Pons (tissue), 1 donor: ENCODE results near the gene MAN2A2.
A peak's percentile ranks its signal among the peaks of the same experiment; 100 is the strongest.

Experiments used
- DNase-seq: peaks from one replicate; pipeline ENCODE4 v3.0.0-alpha.2; 2016; ENCODE audit warnings: low spot score

The MAN2A2 gene

GRCh38 chr15:90902840-90903732, at the start of gene MAN2A2:
Gene MAN2A2, plus strand, starts transcription at chr15:90903302. Its CDS starts 906 bp downstream, at chr15:90904208.
- DNase-seq = peak; percentile 95

GRCh38 chr15:90855139-90855538, 48.0 kb upstream of the MAN2A2 start:
- no peak for DNase-seq

- no peak for DNase-seq
These were observed 45.8 kb upstream of the MAN2A2 start for GRCh38 chr15:90857337-90857736.

GRCh38 chr15:90857883-90858443, 45.1 kb upstream of the MAN2A2 start:
- no peak for DNase-seq

GRCh38 chr15:90859234-90860131, 43.6 kb upstream of the MAN2A2 start:
- no peak for DNase-seq

- no peak for DNase-seq
These were observed 42.7 kb upstream of the MAN2A2 start for GRCh38 chr15:90860450-90860849.

- DNase-seq = no peak
These were observed 42.0 kb upstream of the MAN2A2 start for GRCh38 chr15:90860942-90861675.

GRCh38 chr15:90862487-90862886, 40.6 kb upstream of the MAN2A2 start:
- DNase-seq = no peak

GRCh38 chr15:90862964-90863778, 39.9 kb upstream of the MAN2A2 start:
- DNase-seq = no peak

- no peak for DNase-seq
These were observed 39.1 kb upstream of the MAN2A2 start for GRCh38 chr15:90863987-90864386.

- no peak for DNase-seq
These were observed 38.6 kb upstream of the MAN2A2 start for GRCh38 chr15:90864507-90864906.

GRCh38 chr15:90865702-90866101, 37.4 kb upstream of the MAN2A2 start:
- no peak for DNase-seq

- no peak for DNase-seq
These were observed 36.9 kb upstream of the MAN2A2 start for GRCh38 chr15:90866161-90866715.

GRCh38 chr15:90866800-90867199, 36.3 kb upstream of the MAN2A2 start:
- DNase-seq = no peak

GRCh38 chr15:90868261-90868689, 34.8 kb upstream of the MAN2A2 start, which contains the start of gene FURIN:
Gene FURIN, plus strand, starts transcription at chr15:90868588. Its CDS starts 7,153 bp downstream, at chr15:90875741.
- no peak for DNase-seq

GRCh38 chr15:90869140-90869541, 34.0 kb upstream of the MAN2A2 start:
- no peak for DNase-seq

GRCh38 chr15:90869601-90870353, 33.3 kb upstream of the MAN2A2 start:
- peak; percentile 65 for DNase-seq

GRCh38 chr15:90870354-90871138, 32.6 kb upstream of the MAN2A2 start:
- DNase-seq = no peak
